Activated naive CD8-positive, alpha-beta T cell treated with anti-CD3 and anti-CD28 coated beads, Interleukin-2, amount 10 ng/mL, durations not matched to agents 7 days and 5 days (primary cell): ENCODE data around the gene SGPP2. TPM values are rescaled to one million over a fixed set of nuclear protein-coding genes. Genes with fewer than 3 reads are reported as not detected.
"Not testable (repeated sequence)": the region's sequence is repeated elsewhere in the genome, so short reads cannot be mapped to it uniquely, and the experiment has no call there.

Source experiments
- ATAC-seq: fragments of 150-1000 bp; cut with Tn5 transposase; one replicate; pipeline ENCODE4 v1.10.0; 2021; ENCODE audit warnings: low read depth, moderate library complexity
- POLR2A ChIA-PET: fragments of 350-600 bp; sonication (Branson Sonifier 250); formaldehyde crosslinking; loops from one replicate; lab custom pipeline; 2021; ENCODE audit warnings: antibody characterized with exemption; lab: Charles Lee
- DNase-seq: peaks from one replicate; pipeline ENCODE4 v3.0.0; 2021
- H3K27ac Mint-ChIP-seq: one replicate; pipeline ENCODE4 v1.8.0; 2022; ENCODE audit warnings: mild to moderate bottlenecking, mixed read lengths
- H3K27me3 Mint-ChIP-seq: one replicate; pipeline ENCODE4 v1.8.0; 2022; ENCODE audit warnings: mild to moderate bottlenecking, moderate library complexity, mixed read lengths
- H3K36me3 Mint-ChIP-seq: one replicate; pipeline ENCODE4 v1.8.0; 2021; ENCODE audit warnings: mild to moderate bottlenecking, mixed read lengths
- H3K4me1 Mint-ChIP-seq: one replicate; pipeline ENCODE4 v1.8.0; 2021; ENCODE audit warnings: mixed read lengths
- H3K4me3 Mint-ChIP-seq: one replicate; pipeline ENCODE4 v1.8.0; 2022; ENCODE audit warnings: mild to moderate bottlenecking, moderate library complexity, mixed read lengths
- H3K9me3 Mint-ChIP-seq: one replicate; pipeline ENCODE4 v1.8.0; 2021; ENCODE audit warnings: mixed read lengths
- total RNA-seq, 2 experiments: library from RNA; stranded (reverse); gene quantifications; one replicate each; pipeline ENCODE4 v1.2.3, GENCODE V29; 2021

The SGPP2 gene
- total RNA-seq, 2 experiments from 2014 or later = 0.89 to 1.2 TPM

GRCh38 chr2:222434204-222434603, 9.9 kb downstream of the SGPP2 start:
- H3K4me3 Mint-ChIP-seq = no peak overlapping the region
- H3K36me3 Mint-ChIP-seq = no peaks in the 10 kb centered on the region
- H3K9me3 Mint-ChIP-seq = peaks cover 3% of the 10 kb centered on the region
- ATAC-seq (no peak), DNase-seq (no peak)
- no peak overlapping the region for H3K27ac Mint-ChIP-seq
- POLR2A ChIA-PET = no interaction called here
- H3K27me3 Mint-ChIP-seq = peaks cover 4% of the 10 kb centered on the region
- H3K4me1 Mint-ChIP-seq = no peaks in the 10 kb centered on the region

DNA sequence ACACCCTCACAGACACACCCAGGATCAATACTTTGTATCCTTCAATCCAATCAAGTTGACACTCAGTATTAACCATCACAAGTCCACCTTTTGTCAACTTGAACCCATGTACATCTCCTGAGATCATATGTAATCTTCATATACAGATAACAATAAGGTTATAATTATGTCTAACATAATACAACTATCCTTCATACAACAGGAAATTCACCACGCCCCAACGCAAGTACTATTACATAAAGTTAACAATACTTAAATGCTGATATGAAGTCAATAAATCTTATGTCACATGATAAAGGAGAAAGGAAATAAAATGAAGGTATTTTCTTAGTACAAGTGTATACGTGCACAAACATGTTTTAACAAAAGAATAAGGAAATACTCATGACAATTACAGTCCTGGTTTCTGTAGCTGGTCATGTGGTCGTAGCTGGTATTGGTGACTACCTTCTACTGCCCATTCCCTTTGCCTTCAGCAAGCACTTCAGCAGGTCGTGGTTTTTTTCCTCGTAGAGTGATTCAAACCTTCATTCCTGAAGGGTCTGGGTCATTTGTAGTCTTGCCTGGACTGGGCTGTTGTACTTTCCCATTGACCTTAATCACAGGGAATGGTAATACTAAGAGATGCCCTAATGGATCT, 11.2 kb downstream of the SGPP2 start:
- H3K4me3 Mint-ChIP-seq, H3K4me1 Mint-ChIP-seq, H3K27me3 Mint-ChIP-seq, POLR2A ChIA-PET, ATAC-seq, DNase-seq, H3K9me3 Mint-ChIP-seq, H3K27ac Mint-ChIP-seq, H3K36me3 Mint-ChIP-seq: not testable (repeated sequence)

DNA sequence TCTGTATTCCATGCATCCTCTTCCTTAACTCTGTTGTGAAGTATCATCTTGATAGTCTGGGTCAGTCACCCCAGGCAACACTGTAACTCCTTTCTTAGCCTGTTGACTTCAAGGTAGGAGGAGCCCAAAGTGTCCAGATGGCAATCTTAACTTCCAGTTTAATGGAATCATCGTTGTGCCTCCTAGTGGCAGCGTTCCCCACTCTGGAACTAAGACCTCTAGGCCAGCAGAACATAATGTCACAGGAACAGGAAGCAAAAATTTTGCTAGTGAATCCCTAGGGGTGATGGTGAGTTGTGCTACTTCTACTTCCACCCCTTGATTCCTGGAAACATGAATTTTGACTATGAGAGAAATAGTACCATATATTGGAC, 11.7 kb downstream of the SGPP2 start:
- Mint-ChIP-seq H3K27me3 (no peaks in the 10 kb centered on the region), H3K4me3 (no peak overlapping the region), H3K27ac (no peak overlapping the region), H3K36me3 (no peaks in the 10 kb centered on the region), H3K9me3 (no peaks in the 10 kb centered on the region), H3K4me1 (no peaks in the 10 kb centered on the region)
- ATAC-seq = no peak
- no peak for DNase-seq
- POLR2A ChIA-PET = no interaction called here

GRCh38 chr2:222439692-222440091, 15.3 kb downstream of the SGPP2 start:
- peaks cover 2% of the 10 kb centered on the region for H3K27me3 Mint-ChIP-seq
- no peaks in the 10 kb centered on the region for H3K36me3 Mint-ChIP-seq
- H3K9me3 Mint-ChIP-seq = no peaks in the 10 kb centered on the region
- POLR2A ChIA-PET = no interaction called here
- ATAC-seq (no peak), DNase-seq (no peak)
- H3K27ac Mint-ChIP-seq = no peak overlapping the region
- H3K4me3 Mint-ChIP-seq = no peak overlapping the region
- H3K4me1 Mint-ChIP-seq = no peaks in the 10 kb centered on the region

DNA sequence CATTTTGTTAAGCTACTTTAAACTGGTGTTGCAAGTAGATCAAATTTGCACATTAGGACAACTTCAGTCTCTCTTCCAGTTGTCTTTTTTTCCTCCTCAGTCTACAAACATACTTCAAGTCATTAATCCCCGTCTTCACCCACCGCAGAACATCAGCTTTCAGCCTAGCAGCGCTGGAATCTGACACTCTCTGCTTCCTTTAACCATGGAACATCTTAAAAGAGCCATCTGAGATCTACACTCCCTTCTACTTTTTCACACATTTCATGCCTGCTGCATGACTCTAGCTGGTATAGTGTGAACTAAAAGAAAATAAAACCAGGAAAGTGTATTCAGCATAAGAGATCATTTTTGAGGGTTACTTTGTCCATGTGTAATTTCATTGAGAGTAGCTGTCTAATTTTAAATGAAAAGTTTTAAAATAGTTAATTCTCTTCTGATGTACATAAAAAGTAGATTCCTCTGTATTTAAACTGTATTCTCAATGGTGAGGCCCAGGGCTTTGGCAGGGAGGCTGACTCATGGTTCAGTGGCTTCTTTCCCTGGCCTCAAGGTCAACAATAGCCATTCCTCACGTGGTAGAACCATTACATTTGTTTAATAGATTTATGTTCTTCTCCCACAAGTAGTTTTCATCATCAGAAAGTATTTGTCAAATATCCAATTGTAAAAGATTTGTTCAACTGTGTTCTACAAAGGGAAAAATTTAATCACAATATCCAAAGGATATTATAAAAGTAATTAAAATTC, 16.5 kb downstream of the SGPP2 start:
- Mint-ChIP-seq H3K4me1 (no peaks in the 10 kb centered on the region), H3K27ac (no peak overlapping the region), H3K9me3 (no peaks in the 10 kb centered on the region), H3K36me3 (no peaks in the 10 kb centered on the region), H3K27me3 (peaks cover 2% of the 10 kb centered on the region), H3K4me3 (no peak overlapping the region)
- DNase-seq = no peak
- POLR2A ChIA-PET = no interaction called here
- ATAC-seq = no peak

DNA sequence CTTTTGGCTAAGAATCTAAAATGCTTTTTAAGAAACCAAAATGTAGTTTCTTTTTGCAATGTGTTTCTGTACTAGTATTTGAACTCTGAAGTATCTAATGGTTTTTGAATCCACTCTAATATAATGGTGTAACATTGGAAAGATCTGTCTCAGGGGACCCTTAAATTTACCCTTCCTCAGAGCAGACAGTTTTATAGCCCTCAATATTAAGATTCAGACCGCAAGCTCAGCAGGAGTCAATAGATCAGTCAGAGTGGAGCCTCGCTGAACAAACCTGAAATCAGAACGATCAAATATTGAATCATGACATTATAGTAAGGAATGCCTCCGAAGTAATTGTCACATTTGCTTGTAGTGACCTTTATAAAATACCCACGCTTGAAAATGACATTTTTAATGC, 18.3 kb downstream of the SGPP2 start:
- ATAC-seq (no peak), DNase-seq (no peak)
- no peak overlapping the region for H3K4me3 Mint-ChIP-seq
- POLR2A ChIA-PET = no interaction called here
- H3K9me3 Mint-ChIP-seq = no peaks in the 10 kb centered on the region
- H3K27me3 Mint-ChIP-seq = peaks cover 2% of the 10 kb centered on the region
- no peak overlapping the region for H3K27ac Mint-ChIP-seq
- no peaks in the 10 kb centered on the region for H3K36me3 Mint-ChIP-seq
- no peaks in the 10 kb centered on the region for H3K4me1 Mint-ChIP-seq

GRCh38 chr2:222445227-222445626, 20.9 kb downstream of the SGPP2 start:
- DNase-seq = no peak
- Mint-ChIP-seq H3K27ac (no peak overlapping the region), H3K9me3 (no peaks in the 10 kb centered on the region), H3K36me3 (no peaks in the 10 kb centered on the region), H3K27me3 (peaks cover 2% of the 10 kb centered on the region), H3K4me1 (no peaks in the 10 kb centered on the region), H3K4me3 (no peak overlapping the region)
- no peak for ATAC-seq
- POLR2A ChIA-PET = no interaction called here

DNA sequence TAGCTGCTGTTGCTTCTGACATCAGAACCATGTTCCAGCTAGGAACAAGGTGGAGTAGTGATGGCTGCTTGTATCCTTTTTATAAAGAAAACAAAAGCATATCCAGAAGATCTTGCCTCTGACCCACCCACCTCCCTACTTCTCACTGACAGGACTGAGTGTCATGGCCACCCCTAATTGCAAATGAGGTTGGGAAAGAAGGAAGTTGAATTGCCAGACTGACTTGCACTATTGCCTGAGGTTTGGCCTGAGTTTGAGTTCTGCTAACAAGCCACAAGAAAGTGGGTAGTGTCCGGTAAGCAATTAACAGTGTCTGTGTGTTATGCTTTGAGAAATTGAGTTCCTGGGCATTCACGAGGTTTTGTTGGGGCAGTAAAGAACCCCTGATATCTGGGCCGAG, 22.8 kb downstream of the SGPP2 start:
- Mint-ChIP-seq H3K27ac (no peak overlapping the region), H3K9me3 (no peaks in the 10 kb centered on the region), H3K4me3 (no peak overlapping the region), H3K36me3 (no peaks in the 10 kb centered on the region), H3K27me3 (peaks cover 2% of the 10 kb centered on the region), H3K4me1 (no peaks in the 10 kb centered on the region)
- ATAC-seq = no peak
- POLR2A ChIA-PET = no interaction called here
- no peak for DNase-seq

GRCh38 chr2:222448748-222449181, 24.4 kb downstream of the SGPP2 start:
- ATAC-seq = no peak
- no peak for DNase-seq
- POLR2A ChIA-PET = no interaction called here
- Mint-ChIP-seq H3K4me3 (no peak overlapping the region), H3K36me3 (no peaks in the 10 kb centered on the region), H3K9me3 (no peaks in the 10 kb centered on the region), H3K4me1 (no peaks in the 10 kb centered on the region), H3K27me3 (peaks cover 2% of the 10 kb centered on the region), H3K27ac (no peak overlapping the region)

GRCh38 chr2:222450021-222450420, 25.7 kb downstream of the SGPP2 start:
- ATAC-seq = no peak
- no peaks in the 10 kb centered on the region for H3K4me1 Mint-ChIP-seq
- H3K36me3 Mint-ChIP-seq = no peaks in the 10 kb centered on the region
- no peak for DNase-seq
- POLR2A ChIA-PET = no interaction called here
- H3K4me3 Mint-ChIP-seq = no peak overlapping the region
- H3K9me3 Mint-ChIP-seq = no peaks in the 10 kb centered on the region
- H3K27me3 Mint-ChIP-seq = no peaks in the 10 kb centered on the region
- no peak overlapping the region for H3K27ac Mint-ChIP-seq

- DNase-seq = no peak
These were observed 26.9 kb downstream of the SGPP2 start for GRCh38 chr2:222451224-222451674.

DNA sequence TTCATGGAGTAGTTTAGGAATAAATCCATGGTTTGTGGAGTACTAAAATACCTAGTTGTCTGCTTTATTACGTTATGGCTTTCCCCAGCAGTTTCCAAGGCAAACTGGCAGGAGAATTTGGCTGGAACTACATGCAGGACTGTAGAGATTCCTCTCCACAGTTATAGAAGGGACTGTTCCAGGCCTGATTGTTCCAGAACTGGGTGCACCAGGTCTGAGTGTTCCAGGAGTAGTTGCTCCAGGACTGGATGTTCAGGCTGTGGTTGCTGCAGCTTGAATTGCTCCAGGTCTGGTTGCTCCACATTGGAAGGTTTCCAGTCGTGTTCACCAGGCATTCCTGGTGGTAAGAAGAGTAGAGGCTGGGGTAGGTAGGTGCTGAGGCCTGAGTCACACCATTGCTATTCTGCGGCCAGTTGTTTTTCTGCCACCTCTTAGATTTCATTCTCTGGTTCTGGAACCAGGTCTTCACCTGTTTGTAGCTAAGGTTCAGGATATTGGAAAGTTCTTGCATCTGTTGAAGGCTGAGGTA, 28.1 kb downstream of the SGPP2 start:
- Mint-ChIP-seq H3K27ac (no peak overlapping the region), H3K9me3 (no peaks in the 10 kb centered on the region), H3K27me3 (no peaks in the 10 kb centered on the region), H3K4me1 (no peaks in the 10 kb centered on the region), H3K4me3 (no peak overlapping the region), H3K36me3 (no peaks in the 10 kb centered on the region)
- no peak for ATAC-seq
- no peak for DNase-seq
- POLR2A ChIA-PET = no interaction called here

More at GRCh38 chr2:222451224-222451674, 26.9 kb downstream of the SGPP2 start:
- Mint-ChIP-seq H3K4me1 (no peaks in the 10 kb centered on the region), H3K36me3 (no peaks in the 10 kb centered on the region), H3K4me3 (no peak overlapping the region), H3K27ac (no peak overlapping the region), H3K9me3 (no peaks in the 10 kb centered on the region), H3K27me3 (no peaks in the 10 kb centered on the region)
- no peak for ATAC-seq
- POLR2A ChIA-PET = no interaction called here

GRCh38 chr2:222456479-222457077, 32.2 kb downstream of the SGPP2 start:
- no peak overlapping the region for H3K4me3 Mint-ChIP-seq
- no peaks in the 10 kb centered on the region for H3K9me3 Mint-ChIP-seq
- H3K36me3 Mint-ChIP-seq = no peaks in the 10 kb centered on the region
- POLR2A ChIA-PET = no interaction called here
- H3K27me3 Mint-ChIP-seq = no peaks in the 10 kb centered on the region
- no peak for ATAC-seq
- no peak for DNase-seq
- no peak overlapping the region for H3K27ac Mint-ChIP-seq
- H3K4me1 Mint-ChIP-seq = no peaks in the 10 kb centered on the region

- no peaks in the 10 kb centered on the region for H3K36me3 Mint-ChIP-seq
- DNase-seq (no peak), ATAC-seq (no peak)
- H3K27ac Mint-ChIP-seq = no peak overlapping the region
- H3K9me3 Mint-ChIP-seq = no peaks in the 10 kb centered on the region
- H3K4me3 Mint-ChIP-seq = no peak overlapping the region
- no peaks in the 10 kb centered on the region for H3K4me1 Mint-ChIP-seq
- POLR2A ChIA-PET = no interaction called here
- H3K27me3 Mint-ChIP-seq = no peaks in the 10 kb centered on the region
These were observed 35.6 kb downstream of the SGPP2 start for GRCh38 chr2:222459983-222460382.
